Activated CD8-positive, alpha-beta memory T cell treated with anti-CD3 and anti-CD28 coated beads, Interleukin-2, amount 10 ng/mL, durations not matched to agents 7 days and 5 days (primary cell): ENCODE data around the gene ZDHHC3. TPM values are rescaled to one million over a fixed set of nuclear protein-coding genes. Genes with fewer than 3 reads are reported as not detected.

ENCODE experiments used
- ATAC-seq: fragments of 150-1000 bp; cut with Tn5 transposase; one replicate; pipeline ENCODE4 v1.10.0; 2021; ENCODE audit warnings: moderate library complexity
- CTCF ChIA-PET: fragments of 350-600 bp; sonication (Branson Sonifier 250); formaldehyde crosslinking; loops from one replicate; lab custom pipeline; 2021; ENCODE audit warnings: antibody characterized with exemption; lab: Charles Lee
- DNase-seq: peaks from one replicate; pipeline ENCODE4 v3.0.0-alpha.2; 2020
- H3K27ac Mint-ChIP-seq: one replicate; pipeline ENCODE4 v1.8.0; 2021; ENCODE audit warnings: mild to moderate bottlenecking, mixed read lengths
- H3K27me3 Mint-ChIP-seq: one replicate; pipeline ENCODE4 v1.8.0; 2021; ENCODE audit warnings: mixed read lengths
- H3K36me3 Mint-ChIP-seq: one replicate; pipeline ENCODE4 v1.8.0; 2021; ENCODE audit warnings: mild to moderate bottlenecking, mixed read lengths
- H3K4me1 Mint-ChIP-seq: one replicate; pipeline ENCODE4 v1.8.0; 2021; ENCODE audit warnings: mixed read lengths
- H3K4me3 Mint-ChIP-seq: one replicate; pipeline ENCODE4 v1.8.0; 2021; ENCODE audit warnings: mild to moderate bottlenecking, moderate library complexity, mixed read lengths
- H3K9me3 Mint-ChIP-seq: one replicate; pipeline ENCODE4 v1.8.0; 2022; ENCODE audit warnings: low read depth, mixed read lengths
- total RNA-seq, 2 experiments: library from RNA; stranded (reverse); gene quantifications; one replicate each; pipeline ENCODE4 v1.2.3, GENCODE V29; 2021

Gene ZDHHC3
- total RNA-seq, 2 experiments from 2014 or later = 54.0 to 54.9 TPM

- H3K27ac Mint-ChIP-seq = no peak overlapping the region
- CTCF ChIA-PET = interaction anchor here (1.2 kb wide), 1 partner anchor 13 kb away, joined by 4 read pairs; no protein-coding TSS in a partner anchor
- DNase-seq = no peak
- no peaks in the 10 kb centered on the region for H3K36me3 Mint-ChIP-seq
- peaks cover 4% of the 10 kb centered on the region for H3K9me3 Mint-ChIP-seq
- no peak for ATAC-seq
- H3K4me1 Mint-ChIP-seq = no peaks in the 10 kb centered on the region
- no peak overlapping the region for H3K4me3 Mint-ChIP-seq
- peaks cover 25% of the 10 kb centered on the region for H3K27me3 Mint-ChIP-seq
Measured at GRCh38 chr3:44906997-44907396, 69.0 kb downstream of the ZDHHC3 start.

GRCh38 chr3:44905446-44906157 is 70.4 kb downstream of the ZDHHC3 start:
- DNase-seq (no peak), ATAC-seq (no peak)
- CTCF ChIA-PET = no interaction called here
- no peak overlapping the region for H3K4me3 Mint-ChIP-seq
- H3K36me3 Mint-ChIP-seq = no peaks in the 10 kb centered on the region
- peaks cover 27% of the 10 kb centered on the region for H3K27me3 Mint-ChIP-seq
- H3K27ac Mint-ChIP-seq = no peak overlapping the region
- peaks cover 1% of the 10 kb centered on the region for H3K4me1 Mint-ChIP-seq
- H3K9me3 Mint-ChIP-seq = no peaks in the 10 kb centered on the region

GRCh38 chr3:44903751-44904150 is 72.2 kb downstream of the ZDHHC3 start:
- Mint-ChIP-seq H3K4me1 (peaks cover 12% of the 10 kb centered on the region), H3K27ac (no peak overlapping the region), H3K36me3 (no peaks in the 10 kb centered on the region), H3K4me3 (no peak overlapping the region), H3K27me3 (peaks cover 10% of the 10 kb centered on the region), H3K9me3 (no peaks in the 10 kb centered on the region)
- ATAC-seq (no peak), DNase-seq (no peak)
- CTCF ChIA-PET = no interaction called here

- Mint-ChIP-seq H3K9me3 (no peaks in the 10 kb centered on the region), H3K36me3 (no peaks in the 10 kb centered on the region), H3K27me3 (peaks cover 10% of the 10 kb centered on the region), H3K4me1 (peaks cover 12% of the 10 kb centered on the region), H3K4me3 (no peak overlapping the region), H3K27ac (no peak overlapping the region)
- ATAC-seq = no peak
- CTCF ChIA-PET = no interaction called here
- DNase-seq = no peak
Measured at GRCh38 chr3:44903314-44903713, 72.7 kb downstream of the ZDHHC3 start.

GRCh38 chr3:44902628-44903027 is 73.3 kb downstream of the ZDHHC3 start:
- DNase-seq = no peak
- CTCF ChIA-PET = no interaction called here
- no peak overlapping the region for H3K4me3 Mint-ChIP-seq

GRCh38 chr3:44899683-44900367 is 76.1 kb downstream of the ZDHHC3 start:
- CTCF ChIA-PET = no interaction called here
- Mint-ChIP-seq H3K9me3 (no peaks in the 10 kb centered on the region), H3K4me3 (no peak overlapping the region), H3K4me1 (peaks cover 12% of the 10 kb centered on the region), H3K27me3 (peaks cover 2% of the 10 kb centered on the region), H3K36me3 (no peaks in the 10 kb centered on the region), H3K27ac (no peak overlapping the region)
- DNase-seq = no peak
- peak; percentile 60 for ATAC-seq

More at GRCh38 chr3:44902628-44903027, 73.3 kb downstream of the ZDHHC3 start:
- H3K9me3 Mint-ChIP-seq = no peaks in the 10 kb centered on the region
- H3K36me3 Mint-ChIP-seq = no peaks in the 10 kb centered on the region
- no peak overlapping the region for H3K27ac Mint-ChIP-seq
- ATAC-seq = no peak
- H3K27me3 Mint-ChIP-seq = peaks cover 5% of the 10 kb centered on the region
- H3K4me1 Mint-ChIP-seq = peaks cover 12% of the 10 kb centered on the region

GRCh38 chr3:44896440-44896839 is 79.5 kb downstream of the ZDHHC3 start:
- no peak for ATAC-seq
- Mint-ChIP-seq H3K4me1 (peaks cover 12% of the 10 kb centered on the region), H3K27ac (no peak overlapping the region), H3K4me3 (no peak overlapping the region), H3K9me3 (no peaks in the 10 kb centered on the region), H3K27me3 (no peaks in the 10 kb centered on the region), H3K36me3 (no peaks in the 10 kb centered on the region)
- CTCF ChIA-PET = interaction anchor here (0.7 kb wide), 2 partner anchors 17 to 28 kb away, joined by 3 read pairs; no protein-coding TSS in a partner anchor
- no peak for DNase-seq

GRCh38 chr3:44894485-44894884 is 81.5 kb downstream of the ZDHHC3 start:
- no peaks in the 10 kb centered on the region for H3K27me3 Mint-ChIP-seq
- H3K4me1 Mint-ChIP-seq = peaks cover 1% of the 10 kb centered on the region
- no peaks in the 10 kb centered on the region for H3K9me3 Mint-ChIP-seq
- ATAC-seq (no peak), DNase-seq (no peak)
- H3K36me3 Mint-ChIP-seq = no peaks in the 10 kb centered on the region
- H3K4me3 Mint-ChIP-seq = no peak overlapping the region
- CTCF ChIA-PET = no interaction called here
- H3K27ac Mint-ChIP-seq = no peak overlapping the region

- no peaks in the 10 kb centered on the region for H3K4me1 Mint-ChIP-seq
- H3K27ac Mint-ChIP-seq = no peak overlapping the region
- DNase-seq (no peak), ATAC-seq (no peak)
- CTCF ChIA-PET = no interaction called here
- H3K27me3 Mint-ChIP-seq = no peaks in the 10 kb centered on the region
- no peaks in the 10 kb centered on the region for H3K9me3 Mint-ChIP-seq
- no peaks in the 10 kb centered on the region for H3K36me3 Mint-ChIP-seq
- H3K4me3 Mint-ChIP-seq = no peak overlapping the region
Measured at GRCh38 chr3:44893097-44893496, 82.9 kb downstream of the ZDHHC3 start.

GRCh38 chr3:44892689-44893088 is 83.3 kb downstream of the ZDHHC3 start:
- no peaks in the 10 kb centered on the region for H3K9me3 Mint-ChIP-seq
- CTCF ChIA-PET = no interaction called here
- DNase-seq = no peak

GRCh38 chr3:44890852-44891251 is 85.1 kb downstream of the ZDHHC3 start:
- CTCF ChIA-PET = interaction anchor here (0.6 kb wide), 1 partner anchor 277 kb away, joined by 3 read pairs; no protein-coding TSS in a partner anchor
- Mint-ChIP-seq H3K4me1 (no peaks in the 10 kb centered on the region), H3K9me3 (no peaks in the 10 kb centered on the region), H3K27me3 (no peaks in the 10 kb centered on the region), H3K36me3 (no peaks in the 10 kb centered on the region), H3K27ac (no peak overlapping the region), H3K4me3 (no peak overlapping the region)
- DNase-seq (no peak), ATAC-seq (no peak)

More at GRCh38 chr3:44892689-44893088, 83.3 kb downstream of the ZDHHC3 start:
- no peaks in the 10 kb centered on the region for H3K36me3 Mint-ChIP-seq
- no peaks in the 10 kb centered on the region for H3K4me1 Mint-ChIP-seq
- H3K27me3 Mint-ChIP-seq = no peaks in the 10 kb centered on the region
- H3K4me3 Mint-ChIP-seq = no peak overlapping the region
- H3K27ac Mint-ChIP-seq = no peak overlapping the region
- ATAC-seq = no peak

GRCh38 chr3:44890258-44890657 is 85.7 kb downstream of the ZDHHC3 start:
- CTCF ChIA-PET = no interaction called here
- Mint-ChIP-seq H3K27me3 (no peaks in the 10 kb centered on the region), H3K4me1 (no peaks in the 10 kb centered on the region), H3K4me3 (no peak overlapping the region), H3K27ac (no peak overlapping the region), H3K36me3 (no peaks in the 10 kb centered on the region), H3K9me3 (no peaks in the 10 kb centered on the region)
- DNase-seq = no peak
- ATAC-seq = no peak

GRCh38 chr3:44887101-44887500 is 88.9 kb downstream of the ZDHHC3 start:
- CTCF ChIA-PET = no interaction called here
- Mint-ChIP-seq H3K27me3 (peaks cover 4% of the 10 kb centered on the region), H3K9me3 (no peaks in the 10 kb centered on the region), H3K27ac (no peak overlapping the region), H3K4me3 (no peak overlapping the region), H3K4me1 (no peaks in the 10 kb centered on the region), H3K36me3 (no peaks in the 10 kb centered on the region)
- ATAC-seq = no peak
- no peak for DNase-seq

GRCh38 chr3:44886561-44886960 is 89.4 kb downstream of the ZDHHC3 start:
- Mint-ChIP-seq H3K4me1 (no peaks in the 10 kb centered on the region), H3K27me3 (peaks cover 4% of the 10 kb centered on the region), H3K9me3 (no peaks in the 10 kb centered on the region), H3K27ac (no peak overlapping the region), H3K36me3 (no peaks in the 10 kb centered on the region), H3K4me3 (no peak overlapping the region)
- CTCF ChIA-PET = no interaction called here
- ATAC-seq (no peak), DNase-seq (no peak)
